Posterior vena cava (tissue), 2 donors: ENCODE measurements around the gene CSMD2. TPM values are rescaled to one million over a fixed set of nuclear protein-coding genes. Genes with fewer than 3 reads are reported as not detected.

Experiments
- DNase-seq: peaks from one replicate; pipeline ENCODE4 v3.0.0-alpha.2; 2020; ENCODE audit warnings: low spot score
- intact Hi-C, 2 donors: fragments of 100-400 bp; cut with DNase I; formaldehyde crosslinking; loops; one replicate each; pipeline versions ENCODE4 v1.14.1 to v1.14.2; 2022 to 2023
- total RNA-seq, 2 donors: library from RNA; stranded (reverse); fragmentation: NEBNext Ultra II Directional; extraction: Animal tissue kit (Norgen Biotek cat#: 25700); gene quantifications; one replicate each; pipeline ENCODE4 v1.2.1, GENCODE V29; 2021
- donor health status: DM: yes; HTN: yes; CAD: no.
- donor health status: DM: yes; HTN: yes; CAD: no.

CSMD2 gene
- total RNA-seq, 2 donors from 2014 or later = 2.4 to 3.1 TPM

- DNase-seq = no peak
- intact Hi-C loops = no loop called here
Measured at GRCh38 chr1:33854091-33854490, 310.9 kb downstream of the CSMD2 start.

- DNase-seq = no peak
- intact Hi-C loops = no loop called here
Measured at GRCh38 chr1:33853431-33853830, 311.6 kb downstream of the CSMD2 start.

GRCh38 chr1:33852711-33853110 lies 312.3 kb downstream of the CSMD2 start:
- no peak for DNase-seq
- intact Hi-C loops = no loop called here

GRCh38 chr1:33850481-33850880 lies 314.5 kb downstream of the CSMD2 start:
- intact Hi-C loops = no loop called here
- no peak for DNase-seq

- intact Hi-C loops = no loop called here
Measured at GRCh38 chr1:33849211-33849610, 315.8 kb downstream of the CSMD2 start.

GRCh38 chr1:33848205-33848937 lies 316.7 kb downstream of the CSMD2 start:
- intact Hi-C loops = no loop called here
- no peak for DNase-seq

More at GRCh38 chr1:33849211-33849610, 315.8 kb downstream of the CSMD2 start:
- DNase-seq = no peak

- DNase-seq = no peak
- intact Hi-C loops = no loop called here
Measured at GRCh38 chr1:33846861-33847260, 318.2 kb downstream of the CSMD2 start.

GRCh38 chr1:33844166-33844565 lies 320.9 kb downstream of the CSMD2 start:
- intact Hi-C loops = no loop called here

GRCh38 chr1:33842348-33842747 lies 322.7 kb downstream of the CSMD2 start:
- intact Hi-C loops = no loop called here

More at GRCh38 chr1:33844166-33844565, 320.9 kb downstream of the CSMD2 start:
- no peak for DNase-seq

GRCh38 chr1:33841494-33841893 lies 323.5 kb downstream of the CSMD2 start:
- intact Hi-C loops = loop anchor here in 1 of 2 donors (2.0 kb wide), 1 partner anchor 53 kb away; no protein-coding TSS in a partner anchor
- no peak for DNase-seq

More at GRCh38 chr1:33842348-33842747, 322.7 kb downstream of the CSMD2 start:
- no peak for DNase-seq

GRCh38 chr1:33837635-33838034 lies 327.4 kb downstream of the CSMD2 start:
- no peak for DNase-seq
- intact Hi-C loops = no loop called here

- no peak for DNase-seq
- intact Hi-C loops = no loop called here
Measured at GRCh38 chr1:33836911-33837310, 328.1 kb downstream of the CSMD2 start.

- DNase-seq = no peak
Measured at GRCh38 chr1:33828654-33829053, 336.4 kb downstream of the CSMD2 start.

GRCh38 chr1:33828059-33828458 lies 337.0 kb downstream of the CSMD2 start:
- no peak for DNase-seq
- intact Hi-C loops = no loop called here

More at GRCh38 chr1:33828654-33829053, 336.4 kb downstream of the CSMD2 start:
- intact Hi-C loops = no loop called here

- no peak for DNase-seq
Measured at GRCh38 chr1:33826711-33827110, 338.3 kb downstream of the CSMD2 start.

GRCh38 chr1:33826311-33826710 lies 338.7 kb downstream of the CSMD2 start:
- intact Hi-C loops = no loop called here
- no peak for DNase-seq

More at GRCh38 chr1:33826711-33827110, 338.3 kb downstream of the CSMD2 start:
- intact Hi-C loops = no loop called here

GRCh38 chr1:33825506-33825905 lies 339.5 kb downstream of the CSMD2 start:
- intact Hi-C loops = no loop called here
- no peak for DNase-seq

- intact Hi-C loops = no loop called here
- no peak for DNase-seq
Measured at GRCh38 chr1:33824971-33825370, 340.1 kb downstream of the CSMD2 start.

- intact Hi-C loops = no loop called here
- DNase-seq = no peak
Measured at GRCh38 chr1:33824321-33824720, 340.7 kb downstream of the CSMD2 start.

- intact Hi-C loops = no loop called here
- no peak for DNase-seq
Measured at GRCh38 chr1:33823830-33824229, 341.2 kb downstream of the CSMD2 start.

- no peak for DNase-seq
- intact Hi-C loops = no loop called here
Measured at GRCh38 chr1:33823401-33823800, 341.6 kb downstream of the CSMD2 start.
